ENCODE results near the gene DIAPH2. TPM values are rescaled to one million over a fixed set of nuclear protein-coding genes. Genes with fewer than 3 reads are reported as not detected.

The DIAPH2 gene
- total RNA-seq, 1 experiment from 2014 or later = 10.9 TPM

GRCh38 chrX:97479106-97479890 lies 794.7 kb downstream of the DIAPH2 start:
- no TSS peak for BruUV-seq (replicated peaks)
- Histone ChIP-seq H3K27ac (ENCODE audit: low read depth, low read length) (no peak overlapping the region), H3K9me3 (ENCODE audit: control insufficient read depth in 1 of 2, insufficient read depth in 1 of 2, low read depth in 1 of 2, low read length in 2 of 2) (no peaks in the 10 kb centered on the region), H3K9me2 (ENCODE audit: insufficient read depth) (no peaks in the 10 kb centered on the region), H3K4me1 (ENCODE audit: control insufficient read depth in 1 of 2, insufficient read depth in 2 of 2, low read length in 2 of 2) (no peaks in the 10 kb centered on the region), H3K79me2 (ENCODE audit: insufficient read depth, low read length) (no peaks in the 10 kb centered on the region), H2AFZ (ENCODE audit: low read depth, low read length, poor library complexity, severe bottlenecking) (no peak overlapping the region), H3K4me3 (replicated peaks in 1 of 2; ENCODE audit: low read depth in 1 of 2, low read length in 2 of 2) (no peak overlapping the region), H3K36me3 (ENCODE audit: control insufficient read depth in 1 of 2, insufficient read depth in 2 of 2, low read length in 2 of 2) (no peaks in the 10 kb centered on the region), H4K20me1 (ENCODE audit: insufficient read depth) (no peaks in the 10 kb centered on the region), H3K27me3 (ENCODE audit: insufficient read depth, low read length) (no peaks in the 10 kb centered on the region), H3K9ac (ENCODE audit: low read length) (no peak overlapping the region), H3K4me2 (ENCODE audit: low read length) (no peak overlapping the region)
- intact Hi-C loops (cut with micrococcal nuclease) = no loop called here
- CTCF ChIA-PET = no interaction called here
- DNase-seq (ENCODE audit: low read depth, low spot score) (no peak), ATAC-seq (no peak)
- RAD21 ChIA-PET (ENCODE audit: low non-redundant PET in 1 of 2, low total read pairs in 2 of 2, uncharacterized antibody in 2 of 2, unreplicated experiment in 2 of 2) = no interaction called here
- POLR2A ChIA-PET = no interaction called here
- no peak for TF ChIP-seq REST (IDR thresholded peaks at IDR 0.05; ENCODE audit: low read depth)
- no peak for TF ChIP-seq FOSL1 (IDR thresholded peaks at IDR 0.05; ENCODE audit: low read depth)

GRCh38 chrX:97481228-97481627 lies 796.6 kb downstream of the DIAPH2 start:
- ChIA-PET CTCF (no interaction called here), RAD21 (ENCODE audit: low non-redundant PET in 1 of 2, low total read pairs in 2 of 2, uncharacterized antibody in 2 of 2, unreplicated experiment in 2 of 2) (no interaction called here), POLR2A (no interaction called here)
- Histone ChIP-seq H3K36me3 (ENCODE audit: control insufficient read depth in 1 of 2, insufficient read depth in 2 of 2, low read length in 2 of 2) (no peaks in the 10 kb centered on the region), H3K27me3 (ENCODE audit: insufficient read depth, low read length) (no peaks in the 10 kb centered on the region), H2AFZ (ENCODE audit: low read depth, low read length, poor library complexity, severe bottlenecking) (no peak overlapping the region), H3K9me3 (ENCODE audit: control insufficient read depth in 1 of 2, insufficient read depth in 1 of 2, low read depth in 1 of 2, low read length in 2 of 2) (no peaks in the 10 kb centered on the region), H3K27ac (ENCODE audit: low read depth, low read length) (no peak overlapping the region), H3K4me1 (ENCODE audit: control insufficient read depth in 1 of 2, insufficient read depth in 2 of 2, low read length in 2 of 2) (no peaks in the 10 kb centered on the region), H3K9ac (ENCODE audit: low read length) (no peak overlapping the region), H3K9me2 (ENCODE audit: insufficient read depth) (no peaks in the 10 kb centered on the region), H4K20me1 (ENCODE audit: insufficient read depth) (no peaks in the 10 kb centered on the region), H3K79me2 (ENCODE audit: insufficient read depth, low read length) (no peaks in the 10 kb centered on the region), H3K4me2 (ENCODE audit: low read length) (no peak overlapping the region), H3K4me3 (replicated peaks in 1 of 2; ENCODE audit: low read depth in 1 of 2, low read length in 2 of 2) (no peak overlapping the region)
- ATAC-seq (no peak), DNase-seq (ENCODE audit: low read depth, low spot score) (no peak)
- no peak for TF ChIP-seq POLR2A (IDR thresholded peaks at IDR 0.05; ENCODE audit: borderline replicate concordance, extremely low read depth, insufficient read depth, insufficient read length)
- TF ChIP-seq YY1 (IDR thresholded peaks at IDR 0.05; ENCODE audit: extremely low read depth, insufficient replicate concordance, low read depth, low read length) = no peak
- no peak for TF ChIP-seq EZH2 (IDR thresholded peaks at IDR 0.05)
- no peak for TF ChIP-seq ELF1 (IDR thresholded peaks at IDR 0.05; ENCODE audit: borderline replicate concordance, low read depth)
- no peak for TF ChIP-seq RAD21 (IDR thresholded peaks at IDR 0.05; ENCODE audit: low read depth)
- TF ChIP-seq SP1 (IDR thresholded peaks at IDR 0.05; ENCODE audit: low read depth) = no peak
- TF ChIP-seq EGR1 (IDR thresholded peaks at IDR 0.05; ENCODE audit: low read depth) = no peak
- TF ChIP-seq CTCF (IDR thresholded peaks at IDR 0.05 in 2 of 3, conservative IDR thresholded peaks at IDR 0.05 in 1 of 3; ENCODE audit: borderline replicate concordance in 1 of 3, insufficient read depth in 1 of 3, low read depth in 2 of 3, low read length in 2 of 3) = no peak
- TF ChIP-seq EZH2phosphoT487 (IDR thresholded peaks at IDR 0.05; ENCODE audit: borderline replicate concordance) = no peak
- TF ChIP-seq ZFX (IDR thresholded peaks at IDR 0.05) = no peak
- TF ChIP-seq SRF (IDR thresholded peaks at IDR 0.05; ENCODE audit: low read depth) = no peak
- TF ChIP-seq JUND (IDR thresholded peaks at IDR 0.05) = no peak
- TF ChIP-seq FOSL1 (IDR thresholded peaks at IDR 0.05; ENCODE audit: low read depth) = no peak
- no peak for TF ChIP-seq ATF3 (IDR thresholded peaks at IDR 0.05)
- TF ChIP-seq CEBPB (IDR thresholded peaks at IDR 0.05; ENCODE audit: low read depth) = no peak
- intact Hi-C loops (cut with micrococcal nuclease) = no loop called here
- BruUV-seq (replicated peaks) = no TSS peak

All from HCT116 (cell line).